Stimulated activated CD4-positive, alpha-beta T cell treated with anti-CD3 and anti-CD28 coated beads, Interleukin-15, amount 100 ng/mL, for 24 hours (primary cell): ENCODE data around the gene SMDT1.
"Not testable (repeated sequence)": the region's sequence is repeated elsewhere in the genome, so short reads cannot be mapped to it uniquely, and the experiment has no call there.

Experiments
- DNase-seq: peaks from one replicate; pipeline ENCODE4 v3.0.0-alpha.2; 2020

Gene SMDT1

GRCh38 chr22:42071508-42071907, 8.0 kb upstream of the SMDT1 start:
- DNase-seq: not testable (repeated sequence)

- DNase-seq: no peak
Observed at GRCh38 chr22:42072606-42073330, 6.7 kb upstream of the SMDT1 start.

- DNase-seq: no peak
Observed at GRCh38 chr22:42073621-42074041, 5.9 kb upstream of the SMDT1 start.

GRCh38 chr22:42074132-42074811, 5.2 kb upstream of the SMDT1 start, which contains the start of gene PHETA2:
TSS of gene PHETA2 (plus strand) at chr22:42074248. CDS start at chr22:42077294, 3,046 bp downstream.
- peak; percentile 71 for DNase-seq

- no peak for DNase-seq
Observed at GRCh38 chr22:42074846-42075676, 4.4 kb upstream of the SMDT1 start.

DNA sequence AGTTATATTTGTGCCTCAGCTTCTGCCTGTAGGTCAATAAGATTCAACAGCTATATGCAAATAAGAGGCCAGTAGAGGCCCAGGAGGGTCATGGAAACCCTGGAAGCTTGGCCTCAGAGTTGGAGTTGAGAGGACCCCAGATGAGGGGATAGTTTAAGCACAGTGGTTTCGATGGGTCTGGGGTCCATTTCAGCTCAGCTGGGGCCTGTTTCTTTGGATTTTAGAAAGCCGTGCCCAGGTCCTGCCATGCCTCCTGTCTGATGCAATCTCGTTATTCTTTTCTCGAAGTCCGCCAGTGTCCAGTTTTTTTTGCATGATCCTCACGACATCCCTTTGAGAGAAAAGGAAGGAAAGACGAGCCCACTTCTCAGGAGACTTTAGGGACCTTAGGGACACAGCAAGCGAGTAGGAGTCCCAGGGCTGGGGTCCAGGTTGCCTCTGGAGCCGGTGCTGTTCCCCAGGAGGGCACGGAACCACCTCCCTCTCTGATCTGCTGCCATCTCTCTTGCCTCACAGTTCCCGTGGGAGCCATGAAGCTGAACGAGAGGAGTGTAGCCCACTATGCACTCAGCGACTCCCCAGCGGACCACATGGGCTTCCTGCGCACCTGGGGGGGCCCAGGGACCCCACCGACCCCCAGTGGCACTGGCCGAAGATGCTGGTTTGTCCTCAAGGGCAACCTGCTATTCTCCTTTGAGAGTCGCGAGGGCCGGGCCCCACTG, 2.6 kb upstream of the SMDT1 start:
- no peak for DNase-seq

DNA sequence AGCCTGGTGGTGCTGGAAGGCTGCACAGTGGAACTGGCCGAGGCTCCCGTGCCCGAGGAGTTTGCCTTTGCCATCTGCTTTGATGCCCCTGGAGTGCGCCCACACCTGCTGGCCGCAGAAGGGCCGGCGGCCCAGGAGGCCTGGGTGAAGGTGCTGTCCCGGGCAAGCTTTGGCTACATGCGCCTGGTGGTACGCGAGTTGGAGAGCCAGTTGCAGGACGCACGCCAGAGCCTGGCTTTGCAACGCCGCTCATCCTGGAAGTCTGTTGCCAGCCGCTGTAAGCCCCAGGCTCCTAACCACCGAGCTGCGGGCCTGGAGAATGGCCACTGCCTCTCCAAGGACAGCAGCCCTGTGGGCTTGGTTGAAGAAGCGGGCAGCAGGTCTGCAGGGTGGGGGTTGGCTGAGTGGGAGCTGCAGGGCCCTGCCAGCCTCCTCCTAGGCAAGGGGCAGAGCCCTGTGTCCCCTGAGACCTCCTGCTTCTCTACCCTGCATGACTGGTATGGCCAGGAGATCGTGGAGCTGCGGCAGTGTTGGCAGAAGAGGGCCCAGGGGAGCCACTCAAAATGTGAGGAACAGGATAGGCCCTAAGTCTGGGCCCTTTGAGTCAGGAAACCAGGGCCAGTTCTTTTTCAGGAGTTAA, 1.9 kb upstream of the SMDT1 start:
- no peak for DNase-seq

DNA sequence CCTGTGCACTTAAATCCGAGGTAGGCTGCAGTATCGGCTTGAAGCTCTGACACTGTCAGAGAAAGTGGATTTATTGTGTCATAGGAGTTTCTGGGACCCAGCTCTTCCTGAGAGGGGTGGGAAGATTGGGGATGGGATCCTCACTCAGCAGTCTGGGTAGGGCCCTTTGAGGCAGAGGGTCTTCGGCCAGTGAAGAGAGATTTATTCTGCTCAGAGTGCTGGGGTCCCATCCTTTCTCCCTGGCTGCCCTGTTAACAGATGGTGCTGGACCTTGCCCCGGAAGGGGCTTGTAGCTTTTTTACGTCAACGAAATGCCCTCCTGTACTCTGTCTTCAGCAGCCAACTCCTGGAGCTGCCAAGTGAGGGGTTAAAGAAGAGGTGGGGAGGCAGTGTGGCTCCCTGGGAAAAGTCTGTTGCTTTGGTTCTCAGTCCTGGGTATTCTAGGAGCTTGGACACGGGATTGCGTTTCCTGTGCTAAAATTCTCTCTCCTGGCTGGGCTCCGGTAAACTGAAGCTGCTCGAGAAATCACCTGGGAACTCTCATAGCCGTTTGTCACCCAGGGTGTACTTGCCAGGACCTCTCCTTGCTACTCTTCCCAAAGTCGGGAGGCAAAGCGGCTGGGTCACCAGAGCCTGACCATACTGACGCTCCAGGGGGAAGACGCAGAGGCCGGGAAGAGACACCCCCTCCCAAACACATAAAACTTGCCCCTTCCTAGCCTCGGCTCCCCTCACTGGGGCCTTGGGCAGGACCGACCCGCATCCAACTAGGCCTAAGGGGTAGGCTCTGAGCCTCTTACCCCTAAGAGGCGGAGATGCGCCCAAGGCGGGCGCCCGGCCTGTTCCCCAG, 806 bp upstream of the SMDT1 start:
- DNase-seq: no peak

- DNase-seq: peak; percentile 35
Observed at GRCh38 chr22:42080287-42080686, 787 bp downstream of the SMDT1 start.

GRCh38 chr22:42083119-42083518, 3.6 kb downstream of the SMDT1 start:
- DNase-seq: no peak

DNA sequence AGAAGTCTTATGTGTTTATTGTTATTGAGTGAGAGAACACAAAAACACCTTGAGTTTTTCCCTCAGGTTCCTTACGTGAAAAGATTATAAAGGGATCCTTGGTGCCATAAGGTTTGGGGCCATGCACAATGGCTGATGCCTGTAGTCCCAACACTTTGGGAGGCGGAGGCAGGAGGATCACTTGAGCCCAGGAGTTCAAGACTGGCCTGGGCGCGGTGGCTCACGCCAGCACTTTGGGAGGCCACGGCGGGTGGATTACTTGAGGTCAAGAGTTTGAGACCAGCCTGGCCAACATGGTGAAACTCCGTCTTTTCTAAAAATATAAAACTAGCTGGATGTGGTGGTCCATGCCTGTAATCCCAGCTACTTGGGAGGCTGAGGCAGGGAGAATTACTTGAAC, 5.4 kb downstream of the SMDT1 start:
- no peak for DNase-seq

- no peak for DNase-seq
Observed at GRCh38 chr22:42086051-42086450, 6.6 kb downstream of the SMDT1 start.

GRCh38 chr22:42090596-42091454, 11.3 kb downstream of the SMDT1 start, which contains the start of gene NDUFA6:
TSS of gene NDUFA6 (minus strand) at chr22:42090772. CDS start at chr22:42090744, 28 bp downstream.
- DNase-seq: peak; percentile 99

DNA sequence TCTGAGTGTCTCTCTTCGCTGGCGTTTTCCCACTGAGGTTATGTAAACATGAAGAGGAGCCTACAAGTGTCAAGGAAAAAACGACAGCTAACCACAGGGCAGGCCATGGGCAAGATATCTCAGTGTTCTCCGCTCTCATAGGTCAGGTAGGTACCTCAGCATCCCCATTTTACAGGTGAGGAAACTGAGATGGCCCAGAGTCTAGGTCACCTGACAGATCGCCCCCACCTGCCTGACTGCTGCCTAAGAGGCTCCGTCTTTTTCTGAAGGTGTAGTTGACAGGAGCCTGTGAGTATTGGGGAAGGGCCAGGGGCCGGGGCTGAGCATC, 11.9 kb downstream of the SMDT1 start:
- no peak for DNase-seq

- no peak for DNase-seq
Observed at GRCh38 chr22:42101199-42101598, 21.7 kb downstream of the SMDT1 start.

- not testable (repeated sequence) for DNase-seq
Observed at GRCh38 chr22:42104332-42104860, 24.9 kb downstream of the SMDT1 start.

- no peak for DNase-seq
Observed at GRCh38 chr22:42108848-42109247, 29.3 kb downstream of the SMDT1 start.

DNA sequence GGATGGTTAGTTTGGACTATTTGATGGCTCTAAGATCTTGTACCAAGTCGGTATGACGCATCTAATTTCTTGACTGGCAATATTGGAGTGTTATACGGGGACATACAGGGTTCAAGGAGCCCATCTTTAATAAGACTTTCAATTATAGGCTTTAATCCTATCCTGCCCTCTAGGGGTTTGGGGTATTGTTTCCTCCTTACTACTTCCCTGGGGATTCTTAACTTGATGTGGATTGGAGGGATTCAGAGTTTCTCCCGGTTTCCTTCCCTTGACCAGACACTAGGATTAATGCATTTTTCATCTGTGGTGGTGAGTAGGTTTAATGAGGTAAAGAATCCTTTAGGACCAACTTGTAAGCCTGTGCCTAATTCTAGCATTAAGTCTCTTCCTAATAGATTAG, 32.3 kb downstream of the SMDT1 start:
- no peak for DNase-seq

GRCh38 chr22:42112793-42113192, 33.3 kb downstream of the SMDT1 start:
- DNase-seq: not testable (repeated sequence)

GRCh38 chr22:42114721-42115120, 35.2 kb downstream of the SMDT1 start:
- no peak for DNase-seq
